ENCODE measurements around the gene ALG13.

DNA sequence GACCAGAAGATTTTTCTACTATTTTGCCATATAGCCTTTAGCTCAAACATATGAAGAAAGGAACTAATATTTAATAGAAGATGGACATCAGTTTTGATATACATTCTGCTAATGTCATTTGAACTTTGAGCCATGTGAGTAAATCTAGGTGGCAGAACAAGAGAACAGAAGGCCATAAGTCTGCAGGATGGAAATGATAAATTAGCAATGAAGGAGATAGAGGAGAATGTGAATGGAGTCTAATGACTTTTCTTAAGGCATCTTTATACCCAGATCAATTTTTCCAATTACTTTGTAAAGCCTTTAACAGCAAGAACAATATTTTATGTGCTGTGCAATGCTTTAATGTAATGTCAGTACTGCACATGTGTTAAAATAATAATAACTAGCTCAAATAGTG lies 30.1 kb upstream of the ALG13 start:
- TF ChIP-seq, protein P1, sequence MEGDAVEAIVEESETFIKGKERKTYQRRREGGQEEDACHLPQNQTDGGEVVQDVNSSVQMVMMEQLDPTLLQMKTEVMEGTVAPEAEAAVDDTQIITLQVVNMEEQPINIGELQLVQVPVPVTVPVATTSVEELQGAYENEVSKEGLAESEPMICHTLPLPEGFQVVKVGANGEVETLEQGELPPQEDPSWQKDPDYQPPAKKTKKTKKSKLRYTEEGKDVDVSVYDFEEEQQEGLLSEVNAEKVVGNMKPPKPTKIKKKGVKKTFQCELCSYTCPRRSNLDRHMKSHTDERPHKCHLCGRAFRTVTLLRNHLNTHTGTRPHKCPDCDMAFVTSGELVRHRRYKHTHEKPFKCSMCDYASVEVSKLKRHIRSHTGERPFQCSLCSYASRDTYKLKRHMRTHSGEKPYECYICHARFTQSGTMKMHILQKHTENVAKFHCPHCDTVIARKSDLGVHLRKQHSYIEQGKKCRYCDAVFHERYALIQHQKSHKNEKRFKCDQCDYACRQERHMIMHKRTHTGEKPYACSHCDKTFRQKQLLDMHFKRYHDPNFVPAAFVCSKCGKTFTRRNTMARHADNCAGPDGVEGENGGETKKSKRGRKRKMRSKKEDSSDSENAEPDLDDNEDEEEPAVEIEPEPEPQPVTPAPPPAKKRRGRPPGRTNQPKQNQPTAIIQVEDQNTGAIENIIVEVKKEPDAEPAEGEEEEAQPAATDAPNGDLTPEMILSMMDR (IDR thresholded peaks at IDR 0.05; ENCODE audit: insufficient read depth, low read length, poor library complexity, severe bottlenecking) = no peak
- TF ChIP-seq EZH2phosphoT487 (conservative IDR thresholded peaks at IDR 0.05; ENCODE audit: low read length) = no peak

All from SU-DHL-6 (cell line).